CD4-positive, CD25-positive, alpha-beta regulatory T cell (primary cell): ENCODE results near the gene AIM2. TPM values are rescaled to one million over a fixed set of nuclear protein-coding genes. Genes with fewer than 3 reads are reported as not detected.
A peak's percentile ranks its signal among the peaks of the same experiment; 100 is the strongest.

ENCODE experiments used
- ATAC-seq, 2 donors: fragments of 150-1000 bp; cut with Tn5 transposase; one replicate each; pipeline ENCODE4 v1.10.0; 2021; ENCODE audit warnings: low read depth in 2 of 2, moderate number of reproducible peaks in 2 of 2, moderate library complexity in 1 of 2
- DNase-seq, 3 donors: peaks; one replicate each; pipeline versions ENCODE4 v3.0.0 to v3.0.0-alpha.2; 2012 to 2022; ENCODE audit warnings: mixed read lengths in 1 of 3
- H3K27ac ChIP-seq: one replicate; pipeline ENCODE4 v1.7.0; 2013; ENCODE audit warnings: mild to moderate bottlenecking, low read length; ENCODE audit not compliant: insufficient read depth, poor library complexity, severe bottlenecking
- H3K27me3 ChIP-seq: one replicate; pipeline ENCODE4 v1.7.0; 2013; ENCODE audit warnings: low read length; ENCODE audit not compliant: control insufficient read depth, insufficient read depth
- H3K36me3 ChIP-seq: one replicate; pipeline ENCODE4 v1.7.0; 2013; ENCODE audit warnings: mild to moderate bottlenecking, low read length, moderate library complexity; ENCODE audit not compliant: control insufficient read depth, insufficient read depth
- H3K4me1 ChIP-seq: 2 replicates; pipeline ENCODE4 v1.7.0; 2013; ENCODE audit warnings: mild to moderate bottlenecking, low read length; ENCODE audit not compliant: insufficient read depth, control insufficient read depth, poor library complexity, severe bottlenecking
- H3K4me3 ChIP-seq: one replicate; pipeline ENCODE4 v1.7.0; 2013; ENCODE audit warnings: low read depth, mild to moderate bottlenecking, low read length, moderate library complexity
- H3K9me3 ChIP-seq, 2 experiments: 1 replicate in 1 of 2; 2 replicates in 1 of 2; pipeline ENCODE4 v1.7.0; 2013; ENCODE audit warnings: low read length in 2 of 2, mild to moderate bottlenecking in 1 of 2, moderate library complexity in 1 of 2; ENCODE audit not compliant: control insufficient read depth in 2 of 2
- H3K27ac Mint-ChIP-seq, 3 donors: one replicate each; pipeline ENCODE4 v1.8.0; 2020 to 2022; ENCODE audit warnings: mild to moderate bottlenecking in 3 of 3, mixed read lengths in 3 of 3, moderate library complexity in 2 of 3
- H3K27me3 Mint-ChIP-seq: one replicate; pipeline ENCODE4 v1.8.0; 2022; ENCODE audit warnings: mild to moderate bottlenecking, mixed read lengths
- H3K36me3 Mint-ChIP-seq: one replicate; pipeline ENCODE4 v1.8.0; 2020; ENCODE audit warnings: mixed read lengths
- H3K4me1 Mint-ChIP-seq, 4 donors: one replicate each; pipeline ENCODE4 v1.8.0; 2020 to 2022; ENCODE audit warnings: mixed read lengths in 4 of 4, mild to moderate bottlenecking in 1 of 4
- H3K4me3 Mint-ChIP-seq, 4 donors: one replicate each; pipeline ENCODE4 v1.8.0; 2020 to 2022; ENCODE audit warnings: mild to moderate bottlenecking in 4 of 4, mixed read lengths in 4 of 4, moderate library complexity in 3 of 4
- H3K9me3 Mint-ChIP-seq, 7 donors: one replicate each; pipeline ENCODE4 v1.8.0; 2020 to 2022; ENCODE audit warnings: mixed read lengths in 7 of 7, mild to moderate bottlenecking in 3 of 7, moderate library complexity in 2 of 7
- polyA plus RNA-seq, 4 donors: library from polyadenylated mRNA; unstranded; fragments of 300-500 nt; fragmentation: Illumina TruSeq; gene quantifications; one replicate each; pipeline ENCODE4 v1.2.3, GENCODE V29; 2021
- total RNA-seq: library from RNA; stranded (reverse); gene quantifications from one replicate; pipeline ENCODE4 v1.2.3, GENCODE V29; 2022

The AIM2 gene
- total and polyA plus RNA-seq, 5 donors from 2014 or later, result 6.2 to 13.5 (median 7.4) TPM

- Histone ChIP-seq H3K4me3 (peak overlapping the region; percentile 100), H3K4me1 (peaks cover 60% of the 10 kb centered on the region), H3K27ac (peak overlapping the region; percentile 87), H3K36me3 (peaks cover 39% of the 10 kb centered on the region), H3K9me3 (no peaks in the 10 kb centered on the region), H3K27me3 (no peaks in the 10 kb centered on the region)
- H3K9me3 Mint-ChIP-seq, result peaks cover 0 to 3% (median 0%) of the 10 kb centered on the region in 7 donors
- DNase-seq (no peak), ATAC-seq (no peak)
- H3K36me3 Mint-ChIP-seq, result peaks cover 48% of the 10 kb centered on the region
- H3K4me3 Mint-ChIP-seq, result peak overlapping the region; percentile 84 to 97 (median 96)
- peak overlapping the region; percentile 87 to 96 (median 96) for H3K27ac Mint-ChIP-seq
- peaks cover 36 to 67% (median 50%) of the 10 kb centered on the region in 4 donors for H3K4me1 Mint-ChIP-seq
- no peaks in the 10 kb centered on the region for H3K27me3 Mint-ChIP-seq
These were observed 62.5 kb downstream of the AIM2 start for GRCh38 chr1:159014003-159014571.

GRCh38 chr1:159012495-159012894 is 64.1 kb downstream of the AIM2 start:
- Histone ChIP-seq H3K4me3 (peak overlapping the region; percentile 100), H3K36me3 (peaks cover 23% of the 10 kb centered on the region), H3K4me1 (peaks cover 59% of the 10 kb centered on the region), H3K27ac (peak overlapping the region; percentile 87), H3K27me3 (no peaks in the 10 kb centered on the region), H3K9me3 (no peaks in the 10 kb centered on the region)
- Mint-ChIP-seq H3K9me3 (peaks cover 0 to 3% (median 0%) of the 10 kb centered on the region in 7 donors), H3K27ac (peak overlapping the region; percentile 87 to 96 (median 96)), H3K4me3 (peak overlapping the region; percentile 84 to 97 (median 96)), H3K27me3 (no peaks in the 10 kb centered on the region), H3K4me1 (peaks cover 38 to 68% (median 54%) of the 10 kb centered on the region in 4 donors), H3K36me3 (peaks cover 40% of the 10 kb centered on the region)
- peak; percentile 21 for ATAC-seq
- DNase-seq, result peak; percentile 36 to 90 (median 66)

Other genes starting within 250 kb of the AIM2 start
- not detected for gene MNDA, start 245.4 kb downstream of the AIM2 start, total RNA-seq
- 1 to 10 TPM in 1 of 4 donors, under 1 TPM in 2, not detected in 1; 0.15 to 1.3 (median 0.52) TPM for gene MNDA, start 245.4 kb downstream of the AIM2 start, polyA plus RNA-seq
- 97.3 TPM for gene PYHIN1, start 145.2 kb downstream of the AIM2 start, total RNA-seq
- gene PYHIN1, start 145.2 kb downstream of the AIM2 start, polyA plus RNA-seq, result 100 to 1,000 TPM in 2 of 4 donors, 10 to 100 TPM in 2; 98.0 to 112 (median 102) TPM
- gene IFI16, start 66.9 kb downstream of the AIM2 start, total RNA-seq, result 130 TPM
- 100 to 1,000 TPM in 2 of 4 donors, 10 to 100 TPM in 2; 90.4 to 117 (median 101) TPM for gene IFI16, start 66.9 kb downstream of the AIM2 start, polyA plus RNA-seq
- gene CADM3, start 94.8 kb upstream of the AIM2 start, total RNA-seq, result not detected
- not detected for gene CADM3, start 94.8 kb upstream of the AIM2 start, polyA plus RNA-seq
- gene ACKR1, start 128.1 kb upstream of the AIM2 start, total RNA-seq, result not detected
- gene ACKR1, start 128.1 kb upstream of the AIM2 start, polyA plus RNA-seq, result not detected
- gene FCER1A, start 225.6 kb upstream of the AIM2 start, total RNA-seq, result 1.5 TPM
- gene FCER1A, start 225.6 kb upstream of the AIM2 start, polyA plus RNA-seq, result not detected